AG04450 (cell line): ENCODE results near the gene IFNLR1. TPM values are rescaled to one million over a fixed set of nuclear protein-coding genes. Genes with fewer than 3 reads are reported as not detected.

Experiments used
- CTCF ChIA-PET: fragments of 300-600, 350-600 bp; formaldehyde crosslinking; extraction: SDS; loops from one replicate; lab custom pipeline; 2022; ENCODE audit warnings: antibody characterized with exemption, inconsistent platforms; lab: Charles Lee
- POLR2A ChIA-PET: fragments of 350-600 bp; formaldehyde crosslinking; extraction: SDS; loops from one replicate; lab custom pipeline; 2021; ENCODE audit warnings: antibody characterized with exemption, inconsistent platforms; lab: Yijun Ruan, JAX
- DNase-seq: peaks from one replicate; pipeline ENCODE4 v3.0.0-alpha.2; 2011; ENCODE audit warnings: low read depth, low spot score
- H3K27ac ChIP-seq: one replicate; pipeline ENCODE4 v1.5.1; 2012; ENCODE audit warnings: low read depth, low read length, control low read depth
- H3K27me3 ChIP-seq: one replicate; pipeline ENCODE4 v1.6.0; 2012; ENCODE audit warnings: low read length; ENCODE audit not compliant: control insufficient read depth, insufficient read depth
- H3K4me3 ChIP-seq: 2 replicates; pipeline ENCODE4 v1.5.1; 2011; ENCODE audit warnings: mild to moderate bottlenecking, low read depth, low read length, control low read depth
- H3K9me3 ChIP-seq: 2 replicates; pipeline ENCODE4 v1.5.1; 2012; ENCODE audit warnings: low read length; ENCODE audit not compliant: control insufficient read depth, insufficient read depth
- polyA plus RNA-seq: library from polyadenylated mRNA; depleted of rRNA; stranded (reverse); fragments of >200 nt; gene quantifications from 2 replicates; pipeline ENCODE4 v1.2.3, GENCODE V29; 2011
- TF ChIP-seq, protein P1 (sequence below): IDR thresholded peaks from 2 replicates; pipeline ENCODE4 v1.5.1; 2011; ENCODE audit warnings: low read depth, low read length, control low read depth, inconsistent platforms

The IFNLR1 gene
- polyA plus RNA-seq, 1 experiment: not detected

DNA sequence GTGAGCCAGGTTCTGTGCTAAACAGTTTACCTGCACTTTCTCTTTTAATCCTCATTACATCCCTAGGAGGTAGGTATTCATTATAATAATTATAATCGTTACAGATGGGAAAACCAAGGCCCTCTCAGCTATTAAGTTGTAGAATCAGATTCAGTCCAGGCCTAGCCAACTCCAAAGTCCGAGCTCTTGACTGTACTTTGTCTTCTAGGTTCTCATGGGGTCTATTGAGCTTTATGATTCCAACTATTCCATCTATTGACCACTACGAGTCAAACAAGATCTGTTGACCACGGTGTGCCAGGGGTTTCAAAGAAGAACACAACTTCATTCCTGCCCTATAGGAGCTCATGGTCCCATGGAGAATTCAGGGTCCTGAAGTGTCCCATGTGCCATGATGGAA, 2.0 kb downstream of the IFNLR1 start:
- TF ChIP-seq, protein P1, sequence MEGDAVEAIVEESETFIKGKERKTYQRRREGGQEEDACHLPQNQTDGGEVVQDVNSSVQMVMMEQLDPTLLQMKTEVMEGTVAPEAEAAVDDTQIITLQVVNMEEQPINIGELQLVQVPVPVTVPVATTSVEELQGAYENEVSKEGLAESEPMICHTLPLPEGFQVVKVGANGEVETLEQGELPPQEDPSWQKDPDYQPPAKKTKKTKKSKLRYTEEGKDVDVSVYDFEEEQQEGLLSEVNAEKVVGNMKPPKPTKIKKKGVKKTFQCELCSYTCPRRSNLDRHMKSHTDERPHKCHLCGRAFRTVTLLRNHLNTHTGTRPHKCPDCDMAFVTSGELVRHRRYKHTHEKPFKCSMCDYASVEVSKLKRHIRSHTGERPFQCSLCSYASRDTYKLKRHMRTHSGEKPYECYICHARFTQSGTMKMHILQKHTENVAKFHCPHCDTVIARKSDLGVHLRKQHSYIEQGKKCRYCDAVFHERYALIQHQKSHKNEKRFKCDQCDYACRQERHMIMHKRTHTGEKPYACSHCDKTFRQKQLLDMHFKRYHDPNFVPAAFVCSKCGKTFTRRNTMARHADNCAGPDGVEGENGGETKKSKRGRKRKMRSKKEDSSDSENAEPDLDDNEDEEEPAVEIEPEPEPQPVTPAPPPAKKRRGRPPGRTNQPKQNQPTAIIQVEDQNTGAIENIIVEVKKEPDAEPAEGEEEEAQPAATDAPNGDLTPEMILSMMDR: no peak
- Histone ChIP-seq H3K27ac (no peak overlapping the region), H3K9me3 (no peaks in the 10 kb centered on the region), H3K27me3 (peaks cover 29% of the 10 kb centered on the region), H3K4me3 (no peak overlapping the region)
- ChIA-PET CTCF (interaction anchor here (1.0 to 1.6 kb wide), 3 partner anchors 13 to 206 kb away, joined by 3 to 9 read pairs (median 8); no protein-coding TSS in a partner anchor), POLR2A (no interaction called here)
- no peak for DNase-seq

GRCh38 chr1:24182061-24182460, 5.0 kb downstream of the IFNLR1 start:
- POLR2A ChIA-PET: no interaction called here
- Histone ChIP-seq H3K27ac (no peak overlapping the region), H3K4me3 (no peak overlapping the region), H3K9me3 (no peaks in the 10 kb centered on the region), H3K27me3 (peaks cover 30% of the 10 kb centered on the region)
- CTCF ChIA-PET: no interaction called here
- no peak for DNase-seq
- TF ChIP-seq, protein P1: no peak

DNA sequence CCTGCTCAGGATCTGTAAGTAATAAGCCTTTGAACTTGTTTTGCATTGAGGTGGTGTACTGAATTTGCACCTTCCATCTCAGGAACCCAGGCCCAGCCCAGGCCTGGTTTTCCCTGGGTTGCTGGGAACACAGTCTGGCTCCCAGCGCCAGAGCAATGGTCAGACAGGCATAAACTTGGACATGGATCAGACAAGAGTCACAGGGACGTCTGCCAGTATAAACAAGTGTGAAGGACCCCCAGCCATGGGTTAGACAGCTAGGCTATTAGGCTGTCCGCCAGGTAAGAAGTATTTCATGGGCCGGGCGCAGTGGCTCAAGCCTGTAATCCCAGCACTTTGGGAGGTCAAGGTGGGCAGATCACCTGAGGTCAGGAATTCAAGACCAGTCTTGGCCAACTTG, 5.5 kb downstream of the IFNLR1 start:
- Histone ChIP-seq H3K27me3 (peaks cover 30% of the 10 kb centered on the region), H3K4me3 (no peak overlapping the region), H3K27ac (no peak overlapping the region), H3K9me3 (no peaks in the 10 kb centered on the region)
- TF ChIP-seq, protein P1: no peak
- CTCF ChIA-PET: no interaction called here
- no peak for DNase-seq
- POLR2A ChIA-PET: no interaction called here

DNA sequence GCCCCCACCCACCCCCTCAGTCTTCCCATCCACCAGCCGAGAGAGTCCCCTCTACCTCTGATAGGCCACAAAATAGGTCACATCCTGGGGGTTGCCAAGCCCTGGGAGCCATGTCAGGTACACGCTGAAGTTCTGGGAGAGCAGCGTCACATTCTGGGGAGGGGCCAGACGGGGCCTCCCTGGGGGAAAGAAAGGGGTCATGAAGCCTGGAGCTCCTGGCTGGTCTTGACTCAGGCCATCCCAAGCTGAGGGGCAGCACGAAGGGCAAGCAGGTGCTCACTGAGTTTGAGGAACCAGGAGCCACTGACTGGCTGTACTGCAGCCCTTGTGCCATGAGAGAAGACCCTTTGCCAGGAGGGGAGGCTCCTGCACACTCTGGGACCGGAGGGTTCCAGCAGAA, 6.4 kb downstream of the IFNLR1 start:
- Histone ChIP-seq H3K9me3 (no peaks in the 10 kb centered on the region), H3K27me3 (peaks cover 27% of the 10 kb centered on the region), H3K4me3 (no peak overlapping the region), H3K27ac (no peak overlapping the region)
- DNase-seq: no peak
- ChIA-PET CTCF (no interaction called here), POLR2A (no interaction called here)
- TF ChIP-seq, protein P1: no peak

GRCh38 chr1:24179251-24179840, 7.7 kb downstream of the IFNLR1 start:
- POLR2A ChIA-PET: no interaction called here
- no peak overlapping the region for H3K4me3 ChIP-seq
- TF ChIP-seq, protein P1: no peak

More at GRCh38 chr1:24179251-24179840, 7.7 kb downstream of the IFNLR1 start:
- Histone ChIP-seq H3K9me3 (no peaks in the 10 kb centered on the region), H3K27ac (no peak overlapping the region), H3K27me3 (peaks cover 34% of the 10 kb centered on the region)
- CTCF ChIA-PET: interaction anchor here (0.9 to 1.3 kb wide), 3 partner anchors 20 to 29 kb away, joined by 4 to 5 read pairs (median 4); no protein-coding TSS in a partner anchor
- DNase-seq: no peak
